Activated naive CD8-positive, alpha-beta T cell treated with anti-CD3 and anti-CD28 coated beads, Interleukin-2, amount 10 ng/mL, durations not matched to agents 7 days and 5 days (primary cell): ENCODE measurements around the gene ZNF814. TPM values are rescaled to one million over a fixed set of nuclear protein-coding genes. Genes with fewer than 3 reads are reported as not detected.
"Not testable (repeated sequence)": the region's sequence is repeated elsewhere in the genome, so short reads cannot be mapped to it uniquely, and the experiment has no call there.

Source experiments
- ATAC-seq: fragments of 150-1000 bp; cut with Tn5 transposase; one replicate; pipeline ENCODE4 v1.10.0; 2021; ENCODE audit warnings: low read depth, moderate library complexity
- POLR2A ChIA-PET: fragments of 350-600 bp; sonication (Branson Sonifier 250); formaldehyde crosslinking; loops from one replicate; lab custom pipeline; 2021; ENCODE audit warnings: antibody characterized with exemption; lab: Charles Lee
- DNase-seq: peaks from one replicate; pipeline ENCODE4 v3.0.0; 2021
- H3K27ac Mint-ChIP-seq: one replicate; pipeline ENCODE4 v1.8.0; 2022; ENCODE audit warnings: mild to moderate bottlenecking, mixed read lengths
- H3K27me3 Mint-ChIP-seq: one replicate; pipeline ENCODE4 v1.8.0; 2022; ENCODE audit warnings: mild to moderate bottlenecking, moderate library complexity, mixed read lengths
- H3K36me3 Mint-ChIP-seq: one replicate; pipeline ENCODE4 v1.8.0; 2021; ENCODE audit warnings: mild to moderate bottlenecking, mixed read lengths
- H3K4me1 Mint-ChIP-seq: one replicate; pipeline ENCODE4 v1.8.0; 2021; ENCODE audit warnings: mixed read lengths
- H3K4me3 Mint-ChIP-seq: one replicate; pipeline ENCODE4 v1.8.0; 2022; ENCODE audit warnings: mild to moderate bottlenecking, moderate library complexity, mixed read lengths
- H3K9me3 Mint-ChIP-seq: one replicate; pipeline ENCODE4 v1.8.0; 2021; ENCODE audit warnings: mixed read lengths
- total RNA-seq, 2 experiments: library from RNA; stranded (reverse); gene quantifications; one replicate each; pipeline ENCODE4 v1.2.3, GENCODE V29; 2021

ZNF814 gene
- total RNA-seq, 2 experiments from 2014 or later, result 38.4 to 43.3 TPM

DNA sequence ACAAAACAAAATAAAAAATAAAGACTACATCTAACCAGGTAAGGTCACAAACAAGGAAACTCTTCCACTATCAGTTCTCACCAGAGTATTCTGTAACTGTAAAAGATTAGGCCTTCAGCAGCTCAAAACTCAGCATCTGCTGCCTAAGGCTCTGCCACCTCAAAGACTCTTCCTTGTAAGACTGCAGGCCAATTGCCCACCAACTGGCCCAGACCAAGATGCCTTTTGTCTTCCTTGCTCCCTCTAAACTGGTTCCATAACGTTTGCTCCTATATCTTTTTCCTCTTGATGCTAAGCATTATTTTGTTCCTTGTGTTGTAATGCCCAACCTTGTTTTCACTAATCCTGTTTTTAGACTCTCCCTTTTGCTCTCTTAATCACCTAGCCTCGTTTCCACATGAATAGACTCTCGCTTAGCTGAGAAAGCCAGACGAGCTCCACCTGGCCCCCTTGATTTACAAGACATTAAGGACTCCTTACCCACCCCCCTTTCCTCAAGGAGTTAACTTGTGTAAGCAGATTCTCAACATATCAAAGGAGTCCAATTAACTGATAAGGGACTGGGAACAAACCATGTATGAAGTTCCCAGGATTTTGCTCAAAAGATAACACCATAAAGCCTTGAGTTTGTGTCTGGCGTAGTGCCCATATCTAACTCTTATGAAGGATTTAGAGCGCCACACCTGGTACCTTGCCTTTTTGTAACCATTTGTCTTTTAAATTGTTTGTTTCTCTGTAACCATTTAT is 1.5 kb downstream of the ZNF814 start:
- peaks cover 21% of the 10 kb centered on the region for H3K9me3 Mint-ChIP-seq
- peaks cover 18% of the 10 kb centered on the region for H3K4me1 Mint-ChIP-seq
- no peak for ATAC-seq
- no peak for DNase-seq
- peaks cover 57% of the 10 kb centered on the region for H3K36me3 Mint-ChIP-seq
- H3K27me3 Mint-ChIP-seq, result no peaks in the 10 kb centered on the region
- H3K4me3 Mint-ChIP-seq, result peak overlapping the region; percentile 93
- H3K27ac Mint-ChIP-seq, result peak overlapping the region; percentile 89
- POLR2A ChIA-PET, result interaction anchor here (0.9 to 2.9 kb wide), 4 partner anchors 29 to 452 kb away, joined by 3 to 12 read pairs (median 8); partner anchors contain the start of genes ZNF417 and ZNF776

DNA sequence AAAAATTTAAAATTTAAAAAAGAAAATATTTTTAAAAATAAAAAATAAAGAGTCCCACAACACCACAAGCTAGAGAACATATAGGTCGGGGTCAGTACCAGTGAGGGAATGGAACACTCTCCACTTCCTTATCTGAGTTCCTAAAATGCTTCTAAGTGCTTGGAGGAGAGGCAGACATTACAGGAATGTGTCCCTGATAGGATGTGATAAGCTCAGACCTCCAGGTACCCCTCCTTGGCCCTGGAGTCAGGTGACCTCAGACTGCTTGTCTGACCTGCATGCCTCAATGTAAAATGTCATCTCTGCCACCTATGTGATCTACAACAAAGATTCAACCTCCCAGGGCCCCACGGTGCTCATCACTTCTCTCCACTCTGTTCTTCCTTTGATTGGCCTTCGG is 2.8 kb downstream of the ZNF814 start:
- POLR2A ChIA-PET, result no interaction called here
- peaks cover 19% of the 10 kb centered on the region for H3K9me3 Mint-ChIP-seq
- H3K4me1 Mint-ChIP-seq, result peaks cover 18% of the 10 kb centered on the region
- no peaks in the 10 kb centered on the region for H3K27me3 Mint-ChIP-seq
- H3K27ac Mint-ChIP-seq, result no peak overlapping the region
- ATAC-seq (no peak), DNase-seq (no peak)
- H3K36me3 Mint-ChIP-seq, result peaks cover 55% of the 10 kb centered on the region
- H3K4me3 Mint-ChIP-seq, result no peak overlapping the region

DNA sequence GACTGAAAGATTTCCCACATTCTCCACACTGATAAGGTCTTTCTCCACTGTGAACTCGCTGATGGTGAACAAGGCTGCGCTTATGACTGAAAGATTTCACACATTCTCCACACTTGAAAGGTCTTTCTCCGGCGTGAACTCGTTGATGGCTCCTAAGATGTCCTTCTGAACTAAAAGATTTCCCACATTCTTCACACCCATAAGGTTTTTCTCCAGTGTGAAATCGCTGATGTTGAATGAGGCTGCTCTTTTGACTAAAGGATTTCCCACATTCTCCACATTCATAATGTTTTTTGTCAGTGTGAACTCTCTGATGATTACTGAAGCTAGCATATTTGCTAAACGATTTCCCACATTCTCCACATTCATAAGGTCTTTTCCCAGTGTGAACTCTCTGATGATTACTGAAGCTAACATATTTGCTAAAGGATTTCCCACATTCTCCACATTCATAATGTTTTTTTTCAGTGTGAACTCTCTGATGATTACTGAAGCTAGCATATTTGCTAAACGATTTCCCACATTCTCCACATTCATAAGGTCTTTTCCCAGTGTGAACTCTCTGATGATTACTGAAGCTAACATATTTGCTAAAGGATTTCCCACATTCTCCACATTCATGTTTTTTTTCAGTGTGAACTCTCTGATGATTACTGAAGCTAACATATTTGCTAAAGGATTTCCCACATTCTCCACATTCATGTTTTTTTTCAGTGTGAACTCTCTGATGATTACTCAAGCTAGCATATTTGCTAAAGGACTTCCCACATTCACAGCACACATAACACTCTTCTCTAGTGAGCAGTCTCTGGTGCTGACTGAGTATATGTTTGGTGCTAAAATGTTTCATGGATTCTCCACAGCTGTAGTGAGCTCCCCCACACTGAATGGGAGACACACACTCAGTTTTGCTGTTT is 14.7 kb downstream of the ZNF814 start:
- ATAC-seq, H3K4me1 Mint-ChIP-seq, H3K27me3 Mint-ChIP-seq, POLR2A ChIA-PET, DNase-seq, H3K4me3 Mint-ChIP-seq: not testable (repeated sequence)
- Mint-ChIP-seq H3K36me3 (peaks cover 80% of the 10 kb centered on the region), H3K9me3 (peaks cover 40% of the 10 kb centered on the region), H3K27ac (peak overlapping the region; percentile 47)

DNA sequence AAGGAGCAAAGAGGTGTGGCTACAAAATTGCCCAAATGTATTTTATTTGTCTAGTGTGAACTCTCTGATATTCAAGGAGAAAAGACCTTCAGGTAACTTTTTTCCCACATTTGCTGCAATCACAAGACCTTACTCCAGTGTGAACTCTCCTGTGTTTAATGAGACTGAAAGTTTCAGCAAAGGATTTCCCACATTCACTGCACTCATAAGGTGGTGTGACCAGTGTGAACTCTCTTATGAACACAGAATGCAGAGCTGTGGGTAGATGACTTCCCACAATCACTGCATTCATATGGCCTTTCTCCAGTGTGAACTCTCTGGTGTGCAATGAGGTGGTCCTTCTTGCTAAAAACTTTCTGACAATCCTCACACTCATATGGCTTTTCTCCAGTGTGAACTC is 16.4 kb downstream of the ZNF814 start:
- Mint-ChIP-seq H3K36me3 (peaks cover 82% of the 10 kb centered on the region), H3K4me3 (no peak overlapping the region), H3K4me1 (peaks cover 1% of the 10 kb centered on the region), H3K9me3 (peaks cover 36% of the 10 kb centered on the region), H3K27me3 (no peaks in the 10 kb centered on the region), H3K27ac (no peak overlapping the region)
- DNase-seq (no peak), ATAC-seq (no peak)
- POLR2A ChIA-PET, result no interaction called here

DNA sequence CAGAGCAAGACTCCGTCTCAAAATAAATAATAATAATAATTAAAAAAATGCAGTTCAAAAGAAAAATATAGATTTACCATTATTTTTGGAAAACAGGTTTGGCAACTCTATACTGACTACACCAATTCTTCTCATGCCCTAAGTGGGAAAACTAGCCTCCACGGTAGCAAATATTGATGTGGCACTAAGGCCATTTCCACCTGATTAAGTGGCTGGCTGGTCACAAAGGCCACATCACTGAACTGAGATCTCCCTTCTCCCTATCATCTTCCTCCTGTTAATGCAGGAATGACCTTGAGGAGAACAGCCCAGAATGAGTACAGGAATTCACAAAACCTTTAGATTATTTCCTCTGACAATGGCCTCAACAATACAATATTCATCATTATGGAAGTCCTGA is 18.6 kb downstream of the ZNF814 start:
- ATAC-seq, result no peak
- Mint-ChIP-seq H3K36me3 (peaks cover 81% of the 10 kb centered on the region), H3K27me3 (no peaks in the 10 kb centered on the region), H3K4me1 (peaks cover 1% of the 10 kb centered on the region), H3K4me3 (no peak overlapping the region), H3K27ac (no peak overlapping the region), H3K9me3 (peaks cover 31% of the 10 kb centered on the region)
- DNase-seq, result no peak
- POLR2A ChIA-PET, result interaction anchor here (0.7 kb wide), 1 partner anchor 14 kb away, joined by 3 read pairs; no protein-coding TSS in a partner anchor

DNA sequence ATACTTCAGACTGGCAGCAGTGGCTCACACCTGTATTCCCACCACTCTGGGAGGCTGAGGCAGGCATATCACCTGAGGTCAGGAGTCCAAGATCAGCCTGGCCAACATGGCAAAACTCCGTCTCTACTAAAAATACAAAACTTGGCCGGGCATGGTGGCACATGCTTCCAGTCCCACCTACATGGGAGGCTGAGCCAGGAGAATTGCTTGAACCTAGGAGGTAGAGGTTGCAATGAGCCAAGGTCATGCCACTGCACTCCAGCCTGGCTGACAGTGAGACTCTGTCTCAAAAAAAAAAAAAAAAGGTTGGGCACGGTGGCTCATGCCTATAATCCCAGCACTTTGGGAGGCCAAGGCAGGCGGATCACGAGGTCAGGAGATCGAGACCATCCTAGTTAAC is 19.2 kb downstream of the ZNF814 start:
- H3K27me3 Mint-ChIP-seq, ATAC-seq, H3K27ac Mint-ChIP-seq, DNase-seq, H3K4me3 Mint-ChIP-seq, H3K4me1 Mint-ChIP-seq: not testable (repeated sequence)
- POLR2A ChIA-PET, result interaction anchor here (0.7 kb wide), 1 partner anchor 13 kb away, joined by 3 read pairs; no protein-coding TSS in a partner anchor
- H3K9me3 Mint-ChIP-seq, result peaks cover 34% of the 10 kb centered on the region
- peaks cover 83% of the 10 kb centered on the region for H3K36me3 Mint-ChIP-seq

DNA sequence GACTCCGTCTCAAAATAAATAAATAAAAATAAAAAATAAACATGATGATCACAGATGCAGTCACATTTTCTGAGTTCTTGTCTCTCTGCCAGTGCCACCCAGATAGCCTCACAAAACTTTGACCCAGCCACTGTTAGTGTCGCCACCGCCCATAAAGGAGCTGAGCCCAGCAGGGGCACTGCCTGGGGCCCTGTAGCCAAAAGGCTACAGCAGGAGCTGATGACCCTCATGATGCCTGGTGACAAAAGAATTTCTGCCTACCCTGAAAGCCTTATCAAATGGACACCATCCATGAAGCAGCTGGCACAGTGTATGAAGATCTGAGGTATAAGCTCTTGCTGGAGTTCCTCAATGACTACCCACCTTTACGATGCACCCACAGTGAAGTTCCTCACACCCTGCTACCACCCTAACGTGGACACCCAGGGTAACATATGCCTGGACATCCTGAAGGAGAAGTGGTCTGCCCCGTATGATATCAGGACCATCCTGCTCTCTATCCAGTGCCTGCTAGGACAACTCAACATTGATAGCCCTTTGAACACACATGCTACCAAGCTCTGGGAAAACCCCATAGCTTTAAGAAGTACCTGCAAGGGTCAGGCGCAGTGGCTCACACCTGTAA is 20.9 kb downstream of the ZNF814 start:
- ATAC-seq, result no peak
- Mint-ChIP-seq H3K4me1 (peaks cover 1% of the 10 kb centered on the region), H3K27ac (no peak overlapping the region), H3K36me3 (peaks cover 82% of the 10 kb centered on the region), H3K27me3 (no peaks in the 10 kb centered on the region), H3K9me3 (peaks cover 24% of the 10 kb centered on the region), H3K4me3 (no peak overlapping the region)
- no peak for DNase-seq
- POLR2A ChIA-PET, result interaction anchor here (0.7 kb wide), 2 partner anchors 53 to 71 kb away, joined by 3 to 4 read pairs; no protein-coding TSS in a partner anchor

DNA sequence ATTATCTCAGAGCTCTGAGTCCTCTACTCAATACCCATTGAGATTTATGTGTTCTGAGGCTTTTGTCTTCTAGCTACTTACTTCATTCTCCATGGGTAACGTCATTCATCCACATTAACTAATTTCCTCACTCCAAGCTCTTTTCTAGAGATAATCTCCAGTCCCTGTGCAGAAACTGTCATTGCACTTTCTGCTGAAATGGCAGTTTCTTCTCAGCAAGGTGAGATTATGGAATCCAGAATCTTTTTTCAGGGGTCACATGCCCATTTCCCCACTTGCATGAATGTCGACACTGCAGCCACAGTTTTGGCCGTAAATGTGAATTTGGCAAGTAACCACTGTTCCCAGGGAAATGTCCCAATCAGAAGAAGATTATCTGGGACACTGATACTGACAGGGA is 26.5 kb downstream of the ZNF814 start:
- DNase-seq, H3K4me3 Mint-ChIP-seq, H3K4me1 Mint-ChIP-seq, H3K27ac Mint-ChIP-seq, H3K27me3 Mint-ChIP-seq, ATAC-seq: not testable (repeated sequence)
- POLR2A ChIA-PET, result interaction anchor here (1.5 kb wide), 1 partner anchor 12 kb away, joined by 9 read pairs; the partner anchor contains the start of gene ZNF587
- Mint-ChIP-seq H3K36me3 (peaks cover 87% of the 10 kb centered on the region), H3K9me3 (peaks cover 18% of the 10 kb centered on the region)

DNA sequence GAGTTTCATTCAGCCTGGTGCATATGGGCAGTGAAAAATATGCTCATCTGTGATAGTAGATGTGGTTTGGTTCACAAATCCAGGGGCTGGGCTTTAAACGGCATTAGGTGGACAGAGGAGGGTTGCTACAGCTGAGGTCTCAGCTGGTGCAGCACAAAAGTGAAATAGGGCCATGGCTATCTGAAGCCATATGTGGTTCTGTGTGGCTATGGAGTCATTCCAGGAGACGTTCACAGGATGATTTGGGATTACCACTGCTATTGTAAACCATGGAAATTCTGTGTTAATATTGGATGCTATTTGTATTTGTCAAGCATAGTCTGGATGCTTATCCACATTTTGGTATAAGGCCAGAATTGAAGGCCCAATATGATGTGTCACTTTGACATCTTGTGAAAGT is 34.7 kb downstream of the ZNF814 start:
- Mint-ChIP-seq H3K4me1 (peaks cover 22% of the 10 kb centered on the region), H3K36me3 (peaks cover 67% of the 10 kb centered on the region), H3K9me3 (peaks cover 10% of the 10 kb centered on the region)
- not testable (repeated sequence) for H3K27me3 Mint-ChIP-seq, H3K27ac Mint-ChIP-seq, ATAC-seq, DNase-seq, H3K4me3 Mint-ChIP-seq
- POLR2A ChIA-PET, result interaction anchor here (0.7 kb wide), 1 partner anchor 367 kb away, joined by 6 read pairs; no protein-coding TSS in a partner anchor

DNA sequence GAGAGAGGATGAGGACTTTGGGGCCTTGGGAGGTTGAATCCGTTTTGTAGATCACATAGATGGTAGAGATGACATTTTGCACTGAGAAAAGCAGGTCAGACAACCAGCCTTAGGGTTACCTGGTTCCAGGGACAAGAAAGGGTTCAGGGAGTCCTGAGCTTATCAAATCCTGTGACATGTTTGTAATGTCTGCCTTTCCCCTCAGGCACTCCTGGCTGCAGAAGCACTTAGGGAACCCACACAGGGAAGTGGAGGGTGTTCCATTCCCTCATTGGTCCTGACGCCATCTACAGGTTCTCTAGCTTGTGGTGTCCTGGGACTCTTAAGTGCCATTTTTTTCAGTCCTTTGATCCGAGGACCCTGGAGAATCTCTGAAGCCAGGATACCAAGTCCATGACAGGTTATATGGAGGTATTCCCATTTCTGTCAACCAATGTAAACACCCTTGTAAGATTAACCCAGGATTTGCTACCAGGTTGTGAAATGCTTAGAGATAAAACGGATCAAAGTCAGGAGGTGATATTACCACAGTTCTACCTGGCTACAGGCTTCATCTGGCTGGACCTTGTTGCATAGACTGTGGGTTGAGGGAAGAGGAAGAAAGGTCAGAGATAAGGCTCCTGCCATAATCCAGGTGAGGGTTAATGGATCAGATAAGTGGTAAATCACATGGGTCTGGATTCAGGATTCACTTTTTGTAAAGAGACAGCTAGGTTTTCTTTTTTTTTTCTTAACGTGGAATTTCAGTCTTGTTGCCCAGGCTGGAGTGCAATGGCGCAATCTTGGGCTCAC is 36.8 kb downstream of the ZNF814 start:
- DNase-seq, H3K27ac Mint-ChIP-seq, H3K9me3 Mint-ChIP-seq, ATAC-seq, H3K4me3 Mint-ChIP-seq, H3K27me3 Mint-ChIP-seq: not testable (repeated sequence)
- Mint-ChIP-seq H3K36me3 (peaks cover 57% of the 10 kb centered on the region), H3K4me1 (peaks cover 27% of the 10 kb centered on the region)
- POLR2A ChIA-PET, result interaction anchor here (2.9 kb wide), 1 partner anchor 10 kb away, joined by 9 read pairs; no protein-coding TSS in a partner anchor

DNA sequence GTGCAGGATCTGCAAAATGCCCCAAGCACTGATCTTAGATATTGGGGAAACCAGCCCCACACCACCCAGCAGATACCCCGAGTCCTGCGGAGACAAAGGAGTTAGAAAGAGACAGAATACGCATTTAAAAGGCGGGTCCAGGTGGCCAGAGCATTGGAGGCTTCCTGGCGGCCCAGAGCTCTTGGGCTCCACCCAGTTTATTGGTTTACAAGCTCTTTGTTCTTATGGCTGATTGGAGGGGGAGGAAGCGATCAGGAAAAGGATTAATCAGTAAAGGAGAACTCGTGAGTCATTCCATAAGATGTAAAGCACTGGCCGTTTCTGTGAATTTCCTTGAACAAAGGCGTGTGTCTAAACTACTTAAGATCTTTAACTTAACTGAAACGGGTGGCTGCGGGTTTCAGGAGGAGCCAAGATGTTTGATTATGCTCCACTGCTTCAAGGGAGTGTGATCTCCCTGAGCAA is 38.3 kb downstream of the ZNF814 start:
- DNase-seq (no peak), ATAC-seq (no peak)
- Mint-ChIP-seq H3K4me3 (peak overlapping the region; percentile 89), H3K27me3 (no peaks in the 10 kb centered on the region), H3K9me3 (peaks cover 7% of the 10 kb centered on the region), H3K36me3 (peaks cover 49% of the 10 kb centered on the region), H3K27ac (peak overlapping the region; percentile 86), H3K4me1 (peaks cover 28% of the 10 kb centered on the region)
- POLR2A ChIA-PET, result interaction anchor here (2.1 to 2.9 kb wide), 2 partner anchors 12 to 31 kb away, joined by 9 to 13 read pairs; no protein-coding TSS in a partner anchor
